ENCODE measurements around the gene CBX4. TPM values are rescaled to one million over a fixed set of nuclear protein-coding genes. Genes with fewer than 3 reads are reported as not detected.

The CBX4 gene
- total and polyA plus RNA-seq, 2 of the 13 experiments (the other 11 are each of a cell fraction or from before 2014, with no cell fraction given), result 25.8 to 50.8 TPM

DNA sequence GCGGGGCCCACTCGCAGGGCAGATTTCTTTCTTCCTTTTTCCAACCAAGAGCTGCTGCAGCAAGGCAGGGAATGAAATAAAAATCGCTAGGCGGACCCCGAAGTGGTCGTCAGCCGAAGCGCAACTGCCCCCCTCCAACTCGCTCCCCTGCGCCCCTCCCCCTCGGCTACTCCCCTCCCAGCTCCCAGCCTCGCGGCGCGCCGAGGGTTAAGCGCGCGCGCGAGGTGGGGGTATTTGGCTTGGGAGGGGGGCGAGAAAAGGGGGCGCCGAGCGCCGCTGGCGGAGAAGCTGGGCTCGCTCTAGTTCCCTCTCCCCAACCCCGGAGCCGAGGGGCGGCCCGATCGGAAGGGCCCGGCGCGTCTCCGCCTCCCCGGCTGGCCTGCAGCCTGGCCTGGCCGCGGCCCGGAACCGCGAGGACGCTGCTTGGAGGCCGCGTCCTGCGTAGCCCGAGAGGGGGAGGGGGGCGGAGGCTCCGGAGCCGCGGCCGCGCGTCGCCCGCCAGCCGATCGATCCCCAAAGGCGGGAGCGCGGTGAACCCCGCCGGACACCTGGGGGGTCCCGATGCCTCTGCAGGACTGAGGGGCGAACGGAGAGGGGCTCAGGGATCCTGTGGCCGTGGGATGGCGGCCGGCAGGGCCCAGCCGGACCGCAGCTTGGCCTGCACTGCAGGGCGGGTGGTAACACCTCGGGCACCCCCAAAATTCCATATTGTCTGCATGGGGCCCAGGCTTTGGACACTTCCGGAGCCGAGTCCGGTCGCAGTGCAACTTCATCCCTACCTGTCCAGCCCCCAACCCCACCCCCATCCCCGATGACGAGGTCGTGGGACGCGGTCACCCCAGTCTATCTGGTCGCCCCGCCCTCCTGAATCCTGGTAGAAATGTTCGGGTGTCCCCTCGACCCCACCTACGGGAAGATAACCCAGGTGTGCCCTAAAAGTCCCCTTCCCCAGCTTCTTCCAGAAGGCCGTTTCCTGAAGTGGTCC lies 4.9 kb upstream of the CBX4 start (continued):
- TF ChIP-seq, protein P1, sequence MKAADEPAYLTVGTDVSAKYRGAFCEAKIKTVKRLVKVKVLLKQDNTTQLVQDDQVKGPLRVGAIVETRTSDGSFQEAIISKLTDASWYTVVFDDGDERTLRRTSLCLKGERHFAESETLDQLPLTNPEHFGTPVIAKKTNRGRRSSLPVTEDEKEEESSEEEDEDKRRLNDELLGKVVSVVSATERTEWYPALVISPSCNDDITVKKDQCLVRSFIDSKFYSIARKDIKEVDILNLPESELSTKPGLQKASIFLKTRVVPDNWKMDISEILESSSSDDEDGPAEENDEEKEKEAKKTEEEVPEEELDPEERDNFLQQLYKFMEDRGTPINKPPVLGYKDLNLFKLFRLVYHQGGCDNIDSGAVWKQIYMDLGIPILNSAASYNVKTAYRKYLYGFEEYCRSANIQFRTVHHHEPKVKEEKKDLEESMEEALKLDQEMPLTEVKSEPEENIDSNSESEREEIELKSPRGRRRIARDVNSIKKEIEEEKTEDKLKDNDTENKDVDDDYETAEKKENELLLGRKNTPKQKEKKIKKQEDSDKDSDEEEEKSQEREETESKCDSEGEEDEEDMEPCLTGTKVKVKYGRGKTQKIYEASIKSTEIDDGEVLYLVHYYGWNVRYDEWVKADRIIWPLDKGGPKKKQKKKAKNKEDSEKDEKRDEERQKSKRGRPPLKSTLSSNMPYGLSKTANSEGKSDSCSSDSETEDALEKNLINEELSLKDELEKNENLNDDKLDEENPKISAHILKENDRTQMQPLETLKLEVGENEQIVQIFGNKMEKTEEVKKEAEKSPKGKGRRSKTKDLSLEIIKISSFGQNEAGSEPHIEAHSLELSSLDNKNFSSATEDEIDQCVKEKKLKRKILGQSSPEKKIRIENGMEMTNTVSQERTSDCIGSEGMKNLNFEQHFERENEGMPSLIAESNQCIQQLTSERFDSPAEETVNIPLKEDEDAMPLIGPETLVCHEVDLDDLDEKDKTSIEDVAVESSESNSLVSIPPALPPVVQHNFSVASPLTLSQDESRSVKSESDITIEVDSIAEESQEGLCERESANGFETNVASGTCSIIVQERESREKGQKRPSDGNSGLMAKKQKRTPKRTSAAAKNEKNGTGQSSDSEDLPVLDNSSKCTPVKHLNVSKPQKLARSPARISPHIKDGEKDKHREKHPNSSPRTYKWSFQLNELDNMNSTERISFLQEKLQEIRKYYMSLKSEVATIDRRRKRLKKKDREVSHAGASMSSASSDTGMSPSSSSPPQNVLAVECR (CRISPR knock-in tag; IDR thresholded peaks at IDR 0.05; ENCODE audit: borderline replicate concordance), result peak; percentile 75; the same call in 1 of the 2 replicates
- TF ChIP-seq THYN1 (CRISPR knock-in tag; IDR thresholded peaks at IDR 0.05; ENCODE audit: borderline replicate concordance, low read depth), result no peak
- 0 out of 2 replicates have a peak, but pooled peaks have one; percentile 6 for TF ChIP-seq ZNF629 (CRISPR knock-in tag; conservative IDR thresholded peaks at IDR 0.05)
- TF ChIP-seq ZNF138 (CRISPR knock-in tag; IDR thresholded peaks at IDR 0.05; ENCODE audit: low read depth), result peak; percentile 78; the same call in 1 of the 2 replicates
- TF ChIP-seq TAF1 (CRISPR knock-in tag; IDR thresholded peaks at IDR 0.05), result peak; percentile 79
- TF ChIP-seq, protein P2, sequence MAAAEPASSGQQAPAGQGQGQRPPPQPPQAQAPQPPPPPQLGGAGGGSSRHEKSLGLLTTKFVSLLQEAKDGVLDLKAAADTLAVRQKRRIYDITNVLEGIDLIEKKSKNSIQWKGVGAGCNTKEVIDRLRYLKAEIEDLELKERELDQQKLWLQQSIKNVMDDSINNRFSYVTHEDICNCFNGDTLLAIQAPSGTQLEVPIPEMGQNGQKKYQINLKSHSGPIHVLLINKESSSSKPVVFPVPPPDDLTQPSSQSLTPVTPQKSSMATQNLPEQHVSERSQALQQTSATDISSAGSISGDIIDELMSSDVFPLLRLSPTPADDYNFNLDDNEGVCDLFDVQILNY (CRISPR knock-in tag; conservative IDR thresholded peaks at IDR 0.05), result peak; percentile 79; the same call in 1 of the 2 replicates
- TF ChIP-seq ZNF44 (CRISPR knock-in tag; IDR thresholded peaks at IDR 0.05), result no peak
- TF ChIP-seq, protein P3, sequence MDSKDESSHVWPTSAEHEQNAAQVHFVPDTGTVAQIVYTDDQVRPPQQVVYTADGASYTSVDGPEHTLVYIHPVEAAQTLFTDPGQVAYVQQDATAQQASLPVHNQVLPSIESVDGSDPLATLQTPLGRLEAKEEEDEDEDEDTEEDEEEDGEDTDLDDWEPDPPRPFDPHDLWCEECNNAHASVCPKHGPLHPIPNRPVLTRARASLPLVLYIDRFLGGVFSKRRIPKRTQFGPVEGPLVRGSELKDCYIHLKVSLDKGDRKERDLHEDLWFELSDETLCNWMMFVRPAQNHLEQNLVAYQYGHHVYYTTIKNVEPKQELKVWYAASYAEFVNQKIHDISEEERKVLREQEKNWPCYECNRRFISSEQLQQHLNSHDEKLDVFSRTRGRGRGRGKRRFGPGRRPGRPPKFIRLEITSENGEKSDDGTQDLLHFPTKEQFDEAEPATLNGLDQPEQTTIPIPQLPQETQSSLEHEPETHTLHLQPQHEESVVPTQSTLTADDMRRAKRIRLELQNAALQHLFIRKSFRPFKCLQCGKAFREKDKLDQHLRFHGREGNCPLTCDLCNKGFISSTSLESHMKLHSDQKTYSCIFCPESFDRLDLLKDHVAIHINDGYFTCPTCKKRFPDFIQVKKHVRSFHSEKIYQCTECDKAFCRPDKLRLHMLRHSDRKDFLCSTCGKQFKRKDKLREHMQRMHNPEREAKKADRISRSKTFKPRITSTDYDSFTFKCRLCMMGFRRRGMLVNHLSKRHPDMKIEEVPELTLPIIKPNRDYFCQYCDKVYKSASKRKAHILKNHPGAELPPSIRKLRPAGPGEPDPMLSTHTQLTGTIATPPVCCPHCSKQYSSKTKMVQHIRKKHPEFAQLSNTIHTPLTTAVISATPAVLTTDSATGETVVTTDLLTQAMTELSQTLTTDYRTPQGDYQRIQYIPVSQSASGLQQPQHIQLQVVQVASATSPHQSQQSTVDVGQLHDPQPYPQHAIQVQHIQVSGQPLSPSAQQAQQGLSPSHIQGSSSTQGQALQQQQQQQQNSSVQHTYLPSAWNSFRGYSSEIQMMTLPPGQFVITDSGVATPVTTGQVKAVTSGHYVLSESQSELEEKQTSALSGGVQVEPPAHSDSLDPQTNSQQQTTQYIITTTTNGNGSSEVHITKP (CRISPR knock-in tag; IDR thresholded peaks at IDR 0.05; ENCODE audit: low read depth), result no peak
- TF ChIP-seq ETV5 (CRISPR knock-in tag; IDR thresholded peaks at IDR 0.05; ENCODE audit: borderline replicate concordance), result peak; percentile 74
- TF ChIP-seq MXI1 (IDR thresholded peaks at IDR 0.05; ENCODE audit: borderline replicate concordance, low read depth, low read length), result no peak
- TF ChIP-seq PHF20 (CRISPR knock-in tag; IDR thresholded peaks at IDR 0.05), result no peak; the same call in 1 of the 2 replicates
- peak; percentile 75; the same call in 1 of the 2 replicates for TF ChIP-seq POGZ (CRISPR knock-in tag; IDR thresholded peaks at IDR 0.05)
- TF ChIP-seq KAT8 (CRISPR knock-in tag; IDR thresholded peaks at IDR 0.05), result peak; percentile 54; the same call in 1 of the 2 replicates
- TF ChIP-seq ZNF343 (CRISPR knock-in tag; IDR thresholded peaks at IDR 0.05), result peak; percentile 39; the same call in 1 of the 2 replicates
- TF ChIP-seq, protein P4, sequence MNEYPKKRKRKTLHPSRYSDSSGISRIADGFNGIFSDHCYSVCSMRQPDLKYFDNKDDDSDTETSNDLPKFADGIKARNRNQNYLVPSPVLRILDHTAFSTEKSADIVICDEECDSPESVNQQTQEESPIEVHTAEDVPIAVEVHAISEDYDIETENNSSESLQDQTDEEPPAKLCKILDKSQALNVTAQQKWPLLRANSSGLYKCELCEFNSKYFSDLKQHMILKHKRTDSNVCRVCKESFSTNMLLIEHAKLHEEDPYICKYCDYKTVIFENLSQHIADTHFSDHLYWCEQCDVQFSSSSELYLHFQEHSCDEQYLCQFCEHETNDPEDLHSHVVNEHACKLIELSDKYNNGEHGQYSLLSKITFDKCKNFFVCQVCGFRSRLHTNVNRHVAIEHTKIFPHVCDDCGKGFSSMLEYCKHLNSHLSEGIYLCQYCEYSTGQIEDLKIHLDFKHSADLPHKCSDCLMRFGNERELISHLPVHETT (CRISPR knock-in tag; conservative IDR thresholded peaks at IDR 0.05), result peak; percentile 63; the same call in 1 of the 2 replicates
- no peak for TF ChIP-seq PAF1 (CRISPR knock-in tag; IDR thresholded peaks at IDR 0.05)
- TF ChIP-seq ETV6 (CRISPR knock-in tag; conservative IDR thresholded peaks at IDR 0.05), result peak; percentile 59; the same call in 1 of the 2 replicates
